DND-41 (cell line): ENCODE measurements around the gene SMAD5.

Source experiments
- ATAC-seq: fragments of 200-7000 bp; cut with Tn5 transposase; 3 replicates; pipeline ENCODE4 v1.9.1; 2021; ENCODE audit warnings: low read depth; ENCODE audit not compliant: insufficient read depth
- DNase-seq: peaks from one replicate; pipeline ENCODE4 v3.0.0-alpha.2; 2020
- H2AFZ ChIP-seq: 2 replicates; pipeline ENCODE4 v1.6.0; 2012; ENCODE audit warnings: low read depth, low read length
- H3K27ac ChIP-seq: 2 replicates; pipeline ENCODE4 v1.5.1; 2012; ENCODE audit warnings: low read length, inconsistent platforms
- H3K27me3 ChIP-seq: fragments of 200-600 bp; sonication (generic); 2 replicates; pipeline ENCODE4 v1.6.0; 2012; ENCODE audit warnings: low read length, mild to moderate bottlenecking, inconsistent platforms; ENCODE audit not compliant: insufficient read depth, poor library complexity
- H3K36me3 ChIP-seq: 2 replicates; pipeline ENCODE4 v1.5.1; 2012; ENCODE audit warnings: low read length, inconsistent platforms; ENCODE audit not compliant: insufficient read depth
- H3K4me1 ChIP-seq: 2 replicates; pipeline ENCODE4 v1.5.1; 2012; ENCODE audit warnings: mild to moderate bottlenecking, low read length; ENCODE audit not compliant: insufficient read depth
- H3K4me2 ChIP-seq: 2 replicates; pipeline ENCODE4 v1.6.0; 2012; ENCODE audit warnings: mild to moderate bottlenecking, moderate library complexity, low read length, inconsistent platforms; ENCODE audit not compliant: insufficient read depth
- H3K4me3 ChIP-seq, 2 experiments: fragments of 200-600 bp in 1 of 2; shearing (Covaris generic) in 1 of 2; 2 replicates each; pipeline ENCODE4 v1.5.1; 2012 to 2016; ENCODE audit warnings: inconsistent platforms in 2 of 2, low read length in 2 of 2, mild to moderate bottlenecking in 2 of 2, low read depth in 1 of 2, moderate library complexity in 1 of 2
- H3K79me2 ChIP-seq: 2 replicates; pipeline ENCODE4 v1.6.0; 2012; ENCODE audit warnings: low read length, inconsistent platforms; ENCODE audit not compliant: insufficient read depth
- H3K9ac ChIP-seq: 2 replicates; pipeline ENCODE4 v1.6.0; 2012; ENCODE audit warnings: low read depth, mild to moderate bottlenecking, inconsistent platforms, low read length, moderate library complexity
- H3K9me3 ChIP-seq: 2 replicates; pipeline ENCODE4 v1.5.1; 2012; ENCODE audit warnings: low read length, moderate library complexity, mild to moderate bottlenecking, inconsistent platforms; ENCODE audit not compliant: insufficient read depth, severe bottlenecking
- H4K20me1 ChIP-seq: 2 replicates; pipeline ENCODE4 v1.6.0; 2012; ENCODE audit warnings: low read length; ENCODE audit not compliant: insufficient read depth
- EZH2 ChIP-seq: IDR thresholded peaks from 3 replicates; pipeline ENCODE4 v1.6.1; 2012; ENCODE audit warnings: borderline replicate concordance, low read depth, mild to moderate bottlenecking, moderate library complexity, low read length, inconsistent platforms; ENCODE audit not compliant: severe bottlenecking
- TF ChIP-seq, protein P1 (sequence below): IDR thresholded peaks from 2 replicates; pipeline ENCODE4 v1.5.1; 2012; ENCODE audit warnings: borderline replicate concordance, low read length, moderate library complexity, mild to moderate bottlenecking; ENCODE audit not compliant: poor library complexity, severe bottlenecking; ENCODE audit errors: extremely low read depth

The SMAD5 gene

DNA sequence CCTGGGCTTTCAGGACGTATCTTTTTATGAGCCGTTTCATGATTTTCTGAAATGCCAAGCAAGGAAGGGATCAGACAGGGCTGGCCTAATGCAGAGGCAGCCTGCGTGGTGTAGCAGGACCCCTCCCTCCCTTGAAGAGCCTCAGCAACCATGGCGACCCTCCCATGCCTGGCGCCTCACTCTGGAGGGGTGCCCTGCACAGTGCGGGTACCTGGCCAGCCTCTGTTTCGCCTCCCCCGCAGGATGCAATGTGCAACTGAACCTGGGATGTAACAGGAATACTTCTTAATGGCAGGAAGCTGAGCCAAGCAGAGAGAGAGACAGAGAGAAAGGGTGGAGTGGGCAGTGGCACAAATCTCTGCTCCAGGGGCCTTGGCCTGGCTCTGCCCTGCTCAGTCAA is 83.6 kb downstream of the SMAD5 start:
- H3K79me2 ChIP-seq, result no peaks in the 10 kb centered on the region
- no peak overlapping the region for H3K4me3 ChIP-seq
- H3K27ac ChIP-seq, result no peak overlapping the region
- no peaks in the 10 kb centered on the region for H3K36me3 ChIP-seq
- ATAC-seq (no peak), DNase-seq (no peak)
- no peak overlapping the region for H3K4me2 ChIP-seq
- H4K20me1 ChIP-seq, result no peaks in the 10 kb centered on the region
- TF ChIP-seq, protein P1, sequence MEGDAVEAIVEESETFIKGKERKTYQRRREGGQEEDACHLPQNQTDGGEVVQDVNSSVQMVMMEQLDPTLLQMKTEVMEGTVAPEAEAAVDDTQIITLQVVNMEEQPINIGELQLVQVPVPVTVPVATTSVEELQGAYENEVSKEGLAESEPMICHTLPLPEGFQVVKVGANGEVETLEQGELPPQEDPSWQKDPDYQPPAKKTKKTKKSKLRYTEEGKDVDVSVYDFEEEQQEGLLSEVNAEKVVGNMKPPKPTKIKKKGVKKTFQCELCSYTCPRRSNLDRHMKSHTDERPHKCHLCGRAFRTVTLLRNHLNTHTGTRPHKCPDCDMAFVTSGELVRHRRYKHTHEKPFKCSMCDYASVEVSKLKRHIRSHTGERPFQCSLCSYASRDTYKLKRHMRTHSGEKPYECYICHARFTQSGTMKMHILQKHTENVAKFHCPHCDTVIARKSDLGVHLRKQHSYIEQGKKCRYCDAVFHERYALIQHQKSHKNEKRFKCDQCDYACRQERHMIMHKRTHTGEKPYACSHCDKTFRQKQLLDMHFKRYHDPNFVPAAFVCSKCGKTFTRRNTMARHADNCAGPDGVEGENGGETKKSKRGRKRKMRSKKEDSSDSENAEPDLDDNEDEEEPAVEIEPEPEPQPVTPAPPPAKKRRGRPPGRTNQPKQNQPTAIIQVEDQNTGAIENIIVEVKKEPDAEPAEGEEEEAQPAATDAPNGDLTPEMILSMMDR, result no peak
- no peak for TF ChIP-seq EZH2
- H3K4me1 ChIP-seq, result no peaks in the 10 kb centered on the region
- H3K27me3 ChIP-seq, result no peaks in the 10 kb centered on the region
- H3K9ac ChIP-seq, result no peak overlapping the region
- H2AFZ ChIP-seq, result no peak overlapping the region
- no peaks in the 10 kb centered on the region for H3K9me3 ChIP-seq

DNA sequence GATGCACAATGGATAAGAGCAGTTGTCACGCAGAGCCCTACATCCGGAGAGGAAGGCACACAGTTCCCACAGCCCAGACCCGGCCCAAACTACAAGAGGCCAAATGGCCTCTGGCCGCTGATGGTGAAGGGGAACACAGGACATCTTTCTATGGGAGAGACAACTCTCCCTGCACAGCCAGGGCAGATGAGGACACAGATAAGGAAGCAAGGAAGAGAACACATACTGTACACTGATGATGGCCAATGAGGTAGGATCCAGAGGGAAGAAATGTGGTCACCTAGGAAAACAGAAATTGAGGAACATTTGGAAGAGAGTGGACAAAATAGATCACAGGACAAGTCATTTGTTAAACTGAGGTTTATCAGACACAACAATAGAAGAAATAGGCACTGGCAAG is 88.7 kb downstream of the SMAD5 start:
- no peak overlapping the region for H2AFZ ChIP-seq
- DNase-seq (no peak), ATAC-seq (no peak)
- no peak overlapping the region for H3K9ac ChIP-seq
- H4K20me1 ChIP-seq, result no peaks in the 10 kb centered on the region
- H3K36me3 ChIP-seq, result no peaks in the 10 kb centered on the region
- no peak overlapping the region for H3K27ac ChIP-seq
- no peak overlapping the region for H3K4me3 ChIP-seq
- no peak overlapping the region for H3K4me2 ChIP-seq
- H3K27me3 ChIP-seq, result peaks cover 3% of the 10 kb centered on the region
- no peaks in the 10 kb centered on the region for H3K4me1 ChIP-seq
- H3K79me2 ChIP-seq, result no peaks in the 10 kb centered on the region
- TF ChIP-seq, protein P1, result no peak
- TF ChIP-seq EZH2, result no peak
- H3K9me3 ChIP-seq, result no peaks in the 10 kb centered on the region

DNA sequence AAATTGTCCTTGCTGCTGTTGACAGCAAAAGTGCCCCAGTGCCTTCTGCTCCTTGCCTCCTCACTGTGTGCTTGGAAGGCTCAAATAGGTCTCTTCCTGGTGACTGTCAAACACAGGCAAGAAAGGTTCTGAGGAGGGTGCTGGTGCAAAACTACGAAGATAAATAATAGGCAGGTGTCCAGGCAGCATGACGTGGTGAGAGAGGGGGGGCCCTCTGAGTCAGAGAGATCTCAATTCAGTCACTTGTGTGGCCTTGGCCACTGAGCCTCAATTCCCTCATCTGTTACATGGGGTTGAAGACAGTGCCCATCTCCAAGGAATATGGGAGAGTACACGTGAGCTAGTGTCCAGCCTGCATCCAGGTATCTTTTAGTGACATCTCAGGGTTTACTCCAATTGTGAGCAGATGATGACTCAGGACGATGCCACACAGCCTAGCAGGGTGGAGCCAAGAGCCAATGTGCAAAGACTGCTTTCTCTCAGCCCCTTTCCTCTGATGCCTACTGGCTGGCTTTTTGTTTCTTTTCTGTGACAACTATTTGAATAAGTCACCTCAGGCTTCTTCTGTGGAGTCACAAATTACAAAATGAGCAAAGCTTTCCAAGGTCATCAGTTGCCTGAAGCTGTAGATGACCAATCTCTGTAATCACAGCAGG is 90.1 kb downstream of the SMAD5 start:
- peaks cover 9% of the 10 kb centered on the region for H3K27me3 ChIP-seq
- H3K9me3 ChIP-seq, result no peaks in the 10 kb centered on the region
- DNase-seq (no peak), ATAC-seq (no peak)
- no peak overlapping the region for H3K4me3 ChIP-seq
- H3K9ac ChIP-seq, result no peak overlapping the region
- no peaks in the 10 kb centered on the region for H3K4me1 ChIP-seq
- H3K79me2 ChIP-seq, result no peaks in the 10 kb centered on the region
- H3K4me2 ChIP-seq, result no peak overlapping the region
- no peak overlapping the region for H2AFZ ChIP-seq
- H3K27ac ChIP-seq, result no peak overlapping the region
- H3K36me3 ChIP-seq, result no peaks in the 10 kb centered on the region
- no peaks in the 10 kb centered on the region for H4K20me1 ChIP-seq
- TF ChIP-seq EZH2, result no peak
- TF ChIP-seq, protein P1, result no peak
